GM23338 (cell line): ENCODE measurements around the gene DNAJC22.

Source experiments
- CREB1 ChIP-seq: fragments of 250-450 bp; sonication (Bioruptor Pico); IDR thresholded peaks from 2 replicates; pipeline ENCODE4 v1.5.0; 2020; ENCODE audit warnings: low read depth, mild to moderate bottlenecking, moderate library complexity
- EZH2 ChIP-seq: fragments of 200-600 bp; sonication (generic); IDR thresholded peaks from one replicate; pipeline ENCODE4 v1.8.0; 2017; ENCODE audit warnings: antibody characterized with exemption, mild to moderate bottlenecking, low read depth; ENCODE audit not compliant: unreplicated experiment
- POLR2AphosphoS5 ChIP-seq: IDR thresholded peaks from 2 replicates; pipeline ENCODE4 v1.6.1; 2016; ENCODE audit warnings: antibody characterized with exemption, low read depth
- STAT1 ChIP-seq: IDR thresholded peaks from one replicate; pipeline ENCODE4 v1.6.1; 2016; ENCODE audit warnings: antibody characterized with exemption; ENCODE audit not compliant: unreplicated experiment
- TF ChIP-seq, protein P1 (sequence below), 2 experiments: fragments of 200-600 bp in 1 of 2; sonication (generic) in 1 of 2; conservative IDR thresholded peaks; 2 replicates each; pipeline versions ENCODE4 v1.5.1 to v1.6.1; 2016 to 2017; ENCODE audit warnings: antibody characterized with exemption in 2 of 2, low read depth in 2 of 2, mild to moderate bottlenecking in 2 of 2, moderate library complexity in 1 of 2

DNA sequence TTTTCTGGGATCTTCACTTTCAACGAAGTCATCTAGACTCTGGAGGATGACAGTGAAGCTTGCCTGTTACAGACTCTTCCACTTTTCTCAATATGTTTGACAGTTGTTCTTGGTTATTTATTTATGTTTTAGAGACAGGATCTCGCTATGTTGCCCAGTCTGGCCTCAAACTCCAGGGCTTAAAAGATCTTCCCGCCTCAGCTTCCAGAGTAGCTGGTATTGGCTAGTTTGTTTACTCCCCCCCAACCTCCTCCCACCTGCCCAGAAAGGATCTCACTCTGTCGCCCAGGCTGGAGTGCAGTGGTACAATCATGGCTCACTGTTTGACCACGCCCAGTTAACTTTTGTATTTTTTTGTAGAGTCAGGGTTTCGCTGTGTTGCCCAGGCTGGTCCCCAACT lies 23.9 kb downstream of the DNAJC22 start:
- TF ChIP-seq, protein P1, sequence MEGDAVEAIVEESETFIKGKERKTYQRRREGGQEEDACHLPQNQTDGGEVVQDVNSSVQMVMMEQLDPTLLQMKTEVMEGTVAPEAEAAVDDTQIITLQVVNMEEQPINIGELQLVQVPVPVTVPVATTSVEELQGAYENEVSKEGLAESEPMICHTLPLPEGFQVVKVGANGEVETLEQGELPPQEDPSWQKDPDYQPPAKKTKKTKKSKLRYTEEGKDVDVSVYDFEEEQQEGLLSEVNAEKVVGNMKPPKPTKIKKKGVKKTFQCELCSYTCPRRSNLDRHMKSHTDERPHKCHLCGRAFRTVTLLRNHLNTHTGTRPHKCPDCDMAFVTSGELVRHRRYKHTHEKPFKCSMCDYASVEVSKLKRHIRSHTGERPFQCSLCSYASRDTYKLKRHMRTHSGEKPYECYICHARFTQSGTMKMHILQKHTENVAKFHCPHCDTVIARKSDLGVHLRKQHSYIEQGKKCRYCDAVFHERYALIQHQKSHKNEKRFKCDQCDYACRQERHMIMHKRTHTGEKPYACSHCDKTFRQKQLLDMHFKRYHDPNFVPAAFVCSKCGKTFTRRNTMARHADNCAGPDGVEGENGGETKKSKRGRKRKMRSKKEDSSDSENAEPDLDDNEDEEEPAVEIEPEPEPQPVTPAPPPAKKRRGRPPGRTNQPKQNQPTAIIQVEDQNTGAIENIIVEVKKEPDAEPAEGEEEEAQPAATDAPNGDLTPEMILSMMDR (conservative IDR thresholded peaks at IDR 0.05; ENCODE audit: low read depth in 2 of 2) = no peak
- TF ChIP-seq STAT1 (no peak), EZH2 (no peak), CREB1 (CRISPR knock-in tag) (no peak), POLR2AphosphoS5 (no peak)
